Urothelium cell line (cell line): ENCODE results near the gene PCAT6.
"Not testable (repeated sequence)": the region's sequence is repeated elsewhere in the genome, so short reads cannot be mapped to it uniquely, and the experiment has no call there.

ENCODE experiments used
- DNase-seq: peaks from one replicate; pipeline ENCODE4 v3.0.0; 2011; ENCODE audit warnings: low spot score, mixed read lengths
- FAIRE-seq: peaks from 2 replicates; lab custom pipeline; 2011; peaks lifted over from hg19 to GRCh38; lab: Jason Lieb, UNC

The PCAT6 gene

DNA sequence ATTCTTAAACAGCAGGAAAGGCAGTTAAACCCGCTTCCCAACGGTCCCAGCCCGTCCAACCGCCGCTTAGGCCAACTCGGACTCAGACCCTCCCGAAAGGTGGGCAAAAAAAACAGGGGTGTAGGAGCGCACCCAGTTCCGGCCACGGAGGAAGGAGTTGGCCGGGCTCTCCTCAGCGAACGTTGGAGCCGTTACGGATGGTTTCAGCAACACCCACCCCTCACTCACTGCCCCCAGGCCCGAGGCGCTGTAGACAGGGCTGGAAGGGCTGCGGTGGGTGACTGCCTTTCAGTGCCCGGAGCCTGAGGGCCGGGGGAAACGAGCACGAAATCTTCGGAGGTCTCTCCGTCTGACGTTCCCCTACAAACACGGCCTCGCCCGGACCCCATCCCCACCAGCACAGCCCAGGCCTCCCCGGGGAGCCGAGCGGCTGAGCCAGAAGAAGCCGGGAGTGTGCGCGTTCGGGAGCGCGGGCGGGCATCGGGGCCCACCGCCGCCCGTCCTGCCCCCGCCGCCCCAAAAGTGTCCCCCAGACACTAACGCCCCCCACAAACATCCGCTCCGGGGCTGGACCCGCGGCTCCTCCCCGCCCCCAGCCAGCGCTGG is 3.8 kb upstream of the PCAT6 start:
- FAIRE-seq: no peak
- peak; percentile 30 for DNase-seq

DNA sequence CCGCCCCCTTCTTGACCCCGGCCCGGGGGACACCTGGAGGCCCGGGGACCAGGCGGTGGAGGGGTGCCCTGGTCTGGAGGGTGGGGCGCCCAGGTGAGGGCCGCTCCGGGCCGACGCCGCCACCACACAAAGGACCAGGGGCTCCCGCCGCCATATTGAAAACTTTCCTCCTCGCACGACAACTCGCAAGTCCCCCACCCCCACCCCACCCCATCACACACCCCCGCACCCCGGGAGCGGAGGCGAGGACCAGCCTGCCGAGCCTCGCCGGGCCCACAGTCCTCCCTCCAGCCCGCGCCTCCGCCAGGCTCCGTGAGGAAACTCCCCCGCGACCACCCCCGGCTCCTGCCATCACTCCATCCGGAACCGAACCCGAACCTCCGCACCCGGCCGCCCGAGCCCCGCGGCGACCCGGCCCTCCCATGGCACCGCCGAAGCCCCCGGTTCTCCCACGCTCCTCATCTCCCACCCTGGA is 3.3 kb upstream of the PCAT6 start:
- FAIRE-seq (no peak), DNase-seq (peak; percentile 53)

DNA sequence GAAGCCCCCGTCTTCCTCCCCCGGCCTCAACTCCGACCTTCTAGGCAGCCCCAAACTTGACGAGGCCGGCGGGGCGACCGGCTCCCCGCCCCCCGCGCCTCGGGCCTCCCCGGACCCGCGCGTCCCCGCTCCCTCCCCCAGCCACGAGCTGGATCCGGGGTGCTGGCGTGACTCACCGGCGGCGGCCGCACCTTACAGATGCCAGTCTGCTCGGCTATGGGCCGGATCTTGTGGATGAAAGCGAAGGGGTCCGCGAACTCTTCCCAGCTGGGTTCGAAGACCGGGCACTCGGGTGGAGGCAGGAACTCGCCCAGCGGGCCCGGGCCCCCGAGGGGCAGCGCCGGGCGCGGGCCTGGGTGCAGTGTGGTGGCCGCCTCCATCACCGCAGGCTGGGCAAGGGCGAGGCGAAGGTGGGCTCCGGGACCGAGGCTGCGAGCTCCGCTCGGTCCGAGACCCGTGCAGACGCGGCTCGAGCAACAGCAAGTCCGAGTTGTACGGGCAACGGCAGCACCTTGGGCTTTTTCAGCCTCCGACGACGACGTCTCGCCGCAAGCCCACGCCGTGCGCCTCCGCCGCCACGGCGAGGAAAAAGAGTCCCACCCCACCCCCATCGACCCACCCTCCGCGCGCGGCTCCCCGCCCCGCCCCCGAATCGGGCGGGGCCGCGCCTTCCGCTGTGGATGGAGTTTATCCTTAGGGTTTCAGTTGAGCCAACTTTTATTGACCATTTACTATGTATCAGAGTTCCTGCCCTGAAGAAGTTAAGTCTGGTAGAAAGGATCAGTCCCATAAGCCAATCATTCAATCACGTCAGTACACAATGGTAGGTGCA is 2.6 kb upstream of the PCAT6 start, which contains the start of gene KDM5B:
Gene KDM5B (minus strand): TSS at position 496 of the 832 bp plus-strand sequence. CDS start 116 bp downstream, at position 380.
- FAIRE-seq: no peak
- DNase-seq: peak; percentile 64

DNA sequence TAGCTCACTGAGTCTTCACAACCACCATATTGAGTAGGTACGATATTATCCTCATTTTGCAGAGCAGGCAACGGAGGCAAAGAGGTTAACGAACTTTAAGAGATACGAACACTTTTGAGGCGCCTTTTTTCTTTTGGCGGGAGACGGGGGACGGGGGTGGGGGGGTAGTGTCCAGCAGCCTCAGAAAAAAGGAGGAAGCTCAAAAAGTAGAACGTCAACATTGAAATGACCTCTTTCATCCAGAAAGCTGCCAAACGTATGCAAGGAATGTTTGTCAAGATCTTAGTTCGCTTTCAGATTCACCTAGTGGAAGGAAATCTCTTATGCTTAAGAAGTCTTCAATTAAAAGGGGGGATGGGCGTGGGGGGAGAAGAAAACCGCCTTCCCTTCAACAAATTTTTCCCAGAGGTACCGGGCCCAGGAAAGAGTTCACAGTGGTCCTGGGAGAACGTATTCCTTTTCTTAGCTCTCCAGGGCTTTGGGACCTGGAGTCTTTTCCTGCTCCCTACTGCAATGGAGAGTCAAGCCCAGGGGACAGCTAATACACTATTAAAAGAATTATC is 1.1 kb upstream of the PCAT6 start:
- FAIRE-seq (no peak), DNase-seq (no peak)

DNA sequence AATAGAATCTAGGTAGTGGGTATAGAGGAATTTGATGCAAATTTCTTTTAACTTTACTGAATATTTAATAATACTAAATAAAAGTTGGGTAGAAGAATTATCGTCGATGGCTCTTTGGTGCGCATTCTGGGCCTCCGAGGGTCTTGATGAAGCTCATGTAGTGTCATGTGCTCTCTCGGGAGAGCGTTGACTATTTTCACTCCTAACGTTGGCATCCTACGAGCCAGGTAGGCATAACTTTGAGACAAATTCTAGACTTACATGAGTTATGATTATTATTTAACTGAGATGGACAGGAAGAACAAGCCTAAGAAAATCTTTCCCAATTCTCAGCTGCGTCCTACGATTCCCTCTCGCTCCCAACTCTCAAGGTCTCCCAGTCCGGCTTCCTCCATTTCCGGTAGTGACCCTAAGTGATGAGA is 550 bp upstream of the PCAT6 start:
- DNase-seq (no peak), FAIRE-seq (no peak)

DNA sequence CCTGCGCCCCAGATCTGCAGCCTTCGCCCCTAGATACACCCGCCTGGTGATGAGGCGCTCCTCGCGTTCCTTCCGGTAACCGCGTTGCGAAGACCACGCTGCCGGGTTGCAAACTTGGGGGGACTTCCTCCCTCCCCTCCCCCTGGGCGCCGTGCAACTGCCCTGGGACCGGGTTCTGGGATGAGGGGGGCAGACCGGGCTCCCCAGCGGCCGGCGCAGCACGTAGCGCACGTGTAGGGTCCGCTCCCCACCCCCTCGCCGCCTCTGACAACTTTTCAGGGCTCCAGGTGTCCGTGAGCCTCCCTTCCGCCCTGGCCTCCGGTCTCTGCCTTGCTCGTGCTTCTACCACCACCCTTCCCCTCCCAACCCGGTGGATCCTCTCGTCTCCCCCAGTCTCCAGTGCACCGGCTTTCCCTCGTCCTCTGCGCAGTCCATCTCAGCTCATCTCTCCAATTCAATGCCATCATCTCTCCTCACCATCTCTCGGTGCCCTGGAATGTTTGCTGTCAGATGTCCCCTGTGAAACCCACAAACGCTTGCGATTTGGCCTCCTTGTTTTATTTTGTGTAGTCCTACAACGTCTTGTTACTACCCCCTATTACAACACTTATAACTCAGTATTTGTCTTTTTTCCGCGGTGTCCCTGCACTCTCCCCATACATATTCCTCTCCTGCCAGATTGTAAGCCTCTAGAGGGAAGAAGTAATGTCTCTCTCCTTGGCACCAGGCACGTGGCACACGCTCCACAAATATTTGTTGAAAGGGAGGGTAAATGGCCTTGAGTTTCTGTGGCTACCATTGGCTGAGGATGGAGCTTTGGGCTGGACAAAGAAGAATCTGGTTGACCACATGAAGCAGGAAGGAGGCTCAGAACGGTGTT is 782 bp downstream of the PCAT6 start:
- no peak for FAIRE-seq

DNA sequence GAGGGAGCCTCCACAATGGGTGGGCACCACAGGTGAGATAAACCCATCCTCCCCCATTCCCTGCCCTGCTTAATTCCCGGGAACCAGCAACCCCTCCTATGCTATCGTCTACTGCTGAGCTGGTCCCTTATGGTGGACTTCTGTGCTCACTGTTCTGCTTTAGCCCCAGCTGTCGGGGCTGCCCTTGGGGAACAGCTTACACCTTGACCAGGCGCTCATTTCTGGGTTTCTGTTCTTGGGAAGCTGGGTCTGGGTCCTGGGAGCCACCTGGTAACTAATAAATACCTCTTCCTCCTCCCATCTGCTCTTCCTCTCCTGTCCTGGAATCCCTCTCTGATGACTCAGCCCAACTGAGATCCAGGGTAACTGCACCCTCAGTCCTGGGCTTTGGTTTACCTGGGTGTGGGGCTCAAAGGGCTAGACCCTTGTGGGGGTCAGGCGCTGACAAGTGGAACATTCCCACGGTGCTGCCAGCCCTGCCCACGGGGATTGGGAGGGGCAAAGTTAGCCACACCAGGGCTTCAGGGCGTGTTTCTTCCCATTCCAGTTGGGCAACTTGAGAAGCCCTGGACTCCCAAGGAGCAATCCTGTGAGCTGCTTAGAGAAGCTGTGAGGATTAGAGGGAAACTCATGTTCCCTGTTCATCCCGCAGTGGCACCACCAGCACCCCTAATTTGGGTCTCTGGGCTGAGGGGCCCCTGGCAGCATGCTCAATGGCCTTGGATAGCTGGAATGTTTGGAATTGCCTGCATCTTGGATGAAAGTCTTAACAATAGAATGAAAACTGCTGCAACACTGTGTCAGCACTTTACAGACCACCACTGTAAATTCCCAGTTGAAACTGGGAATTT is 1.6 kb downstream of the PCAT6 start:
- FAIRE-seq (no peak), DNase-seq (no peak)

More for the DNA sequence above, 782 bp downstream of the PCAT6 start:
- peak; percentile 24 for DNase-seq

DNA sequence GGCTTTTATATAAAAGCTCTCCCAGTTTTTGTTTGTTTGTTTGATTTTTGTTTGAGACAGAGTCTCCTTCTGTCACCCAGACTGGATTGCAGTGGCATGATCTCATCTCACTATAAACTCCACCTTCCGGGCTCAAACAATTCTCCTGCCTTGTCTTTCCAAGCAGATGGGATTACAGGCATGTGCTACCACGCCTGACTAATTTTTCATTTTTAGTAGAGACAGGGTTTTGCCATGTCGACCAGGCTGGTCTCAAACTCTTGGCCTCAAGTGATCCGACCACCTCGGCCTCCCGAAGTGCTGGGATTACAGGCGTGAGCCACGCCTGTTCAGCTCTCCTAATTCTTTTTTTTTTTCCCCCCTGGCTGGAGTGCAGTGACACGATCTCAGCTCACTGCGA is 4.4 kb downstream of the PCAT6 start:
- no peak for DNase-seq
- no peak for FAIRE-seq

DNA sequence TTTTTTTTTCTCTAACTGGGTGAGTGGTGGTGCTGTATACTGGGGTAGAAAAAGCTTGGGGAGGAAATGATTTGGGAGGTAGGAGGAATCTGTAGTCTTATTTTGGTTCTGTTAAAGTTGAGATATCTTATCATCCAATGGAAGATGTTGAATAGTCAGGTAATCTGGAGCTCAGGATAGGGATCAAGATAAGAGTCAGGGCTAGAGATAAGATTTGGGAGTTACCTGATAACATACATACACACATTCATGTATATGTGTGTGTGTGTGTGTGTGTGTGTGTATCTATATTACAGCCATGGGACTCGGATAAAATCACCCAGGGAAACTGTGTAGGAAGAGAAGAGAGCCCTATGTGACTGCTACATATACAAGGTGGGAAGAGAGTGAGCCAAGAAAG is 8.1 kb downstream of the PCAT6 start:
- FAIRE-seq: no peak

DNA sequence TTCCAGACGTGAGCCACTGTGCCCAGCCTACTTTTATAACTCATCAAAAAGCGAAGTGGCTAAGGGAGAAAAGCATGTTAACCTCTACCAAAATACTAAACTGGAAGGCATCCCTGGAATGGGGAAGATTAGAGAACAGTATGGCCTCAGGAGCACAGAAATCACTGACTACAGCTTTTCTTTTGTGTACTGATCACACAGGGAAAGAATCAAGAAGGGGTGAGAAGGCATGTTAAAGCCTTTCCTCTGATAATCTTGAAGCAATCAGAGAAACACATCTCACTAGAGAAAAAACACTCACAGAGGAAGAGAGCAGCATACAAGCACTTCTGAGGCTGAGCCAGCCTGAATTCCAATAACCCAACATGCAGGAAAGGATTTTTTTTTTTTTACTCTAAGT is 10.7 kb downstream of the PCAT6 start:
- FAIRE-seq (no peak), DNase-seq (no peak)

More for the DNA sequence above, 8.1 kb downstream of the PCAT6 start:
- no peak for DNase-seq

DNA sequence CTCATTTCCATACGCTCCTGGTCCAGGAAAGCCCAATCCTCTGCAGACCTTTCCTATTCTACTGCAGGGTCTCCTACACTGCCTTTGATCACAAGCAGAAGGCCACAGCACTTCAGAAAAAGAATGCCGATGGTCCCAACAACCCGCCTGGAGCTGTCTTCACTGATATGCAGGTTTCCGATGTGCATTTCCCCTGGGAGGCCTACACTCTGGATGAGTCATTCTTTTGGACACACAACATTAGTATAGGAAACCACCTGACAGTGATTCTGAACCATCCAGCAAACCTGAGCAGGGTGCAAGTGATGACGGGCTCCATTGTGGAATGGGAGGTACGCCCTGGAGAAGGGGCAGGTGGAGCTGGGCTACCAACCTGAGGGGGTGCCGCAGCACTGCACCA is 15.0 kb downstream of the PCAT6 start:
- no peak for DNase-seq
- no peak for FAIRE-seq

DNA sequence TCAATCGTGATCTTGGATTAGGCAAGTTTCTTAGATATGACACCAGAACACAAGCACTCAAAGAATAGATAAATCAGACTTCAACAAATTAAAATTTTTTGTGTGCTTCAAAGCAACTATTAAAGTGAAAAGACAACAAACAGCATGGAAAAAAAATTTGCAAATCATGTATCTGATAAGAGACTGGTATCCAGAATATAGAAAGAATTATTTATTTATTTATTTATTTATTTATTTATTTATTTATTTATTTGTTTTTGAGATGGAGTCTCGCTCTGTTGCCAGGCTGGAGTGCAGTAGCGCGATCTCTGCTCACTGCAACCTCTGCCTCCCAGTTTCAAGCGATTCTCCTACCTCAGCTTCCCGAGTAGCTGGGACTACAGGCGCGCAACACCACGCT is 18.5 kb downstream of the PCAT6 start:
- not testable (repeated sequence) for FAIRE-seq, DNase-seq

DNA sequence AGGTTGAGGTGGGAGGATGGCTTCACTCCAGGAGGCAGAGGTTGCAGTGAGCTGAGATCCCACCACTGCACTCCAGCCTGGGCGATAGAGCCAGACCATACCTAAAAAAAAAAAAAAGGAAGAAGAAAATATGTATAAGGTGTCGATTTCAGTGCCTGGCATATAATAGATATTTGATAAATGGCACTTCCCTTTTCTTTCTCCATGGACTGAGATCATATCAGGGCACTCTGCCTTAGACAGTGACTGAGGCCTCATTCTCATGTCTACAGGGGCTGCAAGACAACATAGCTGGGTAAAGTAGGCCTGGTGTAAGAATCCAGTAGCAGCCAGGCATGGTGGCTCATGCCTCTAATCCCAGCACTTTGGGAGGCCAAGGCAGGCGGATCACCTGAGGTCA is 21.2 kb downstream of the PCAT6 start:
- DNase-seq (no peak), FAIRE-seq (no peak)

DNA sequence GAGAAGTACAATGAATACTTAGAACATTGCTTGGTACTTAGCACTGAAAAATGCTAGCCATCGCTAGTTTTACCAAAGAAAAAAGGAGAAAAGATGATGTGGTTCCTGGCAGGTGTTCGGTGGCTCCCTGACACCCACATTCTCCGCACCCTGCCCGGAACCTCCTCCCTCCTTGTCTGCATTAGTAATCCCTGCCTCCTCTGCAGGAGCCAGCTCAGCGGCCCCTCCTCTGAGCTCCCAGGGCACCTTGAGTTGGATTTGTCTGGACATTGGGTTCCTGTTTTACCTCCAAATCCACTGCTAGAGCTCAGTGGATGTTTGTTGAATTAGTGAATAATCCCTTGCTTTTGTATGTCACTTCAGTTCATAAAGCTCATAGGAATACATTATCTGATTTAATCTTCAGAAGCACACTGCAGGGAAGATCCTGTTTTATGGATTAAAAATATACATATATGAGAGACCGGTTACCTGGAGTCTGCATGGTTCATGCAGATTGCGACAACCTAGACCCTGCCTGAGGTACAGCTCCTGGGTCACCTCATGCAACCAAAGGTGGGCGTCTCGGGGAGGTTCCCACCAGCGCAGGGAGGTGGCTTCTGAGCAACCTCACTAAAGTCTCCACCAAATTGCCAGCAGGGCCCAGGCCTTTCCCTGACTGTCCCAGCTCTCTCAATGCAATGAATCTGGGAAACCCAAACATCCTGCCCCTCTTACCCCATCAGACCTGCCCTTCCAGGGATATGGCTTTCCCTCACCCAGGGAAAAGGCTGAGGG is 24.2 kb downstream of the PCAT6 start:
- DNase-seq (no peak), FAIRE-seq (no peak)

DNA sequence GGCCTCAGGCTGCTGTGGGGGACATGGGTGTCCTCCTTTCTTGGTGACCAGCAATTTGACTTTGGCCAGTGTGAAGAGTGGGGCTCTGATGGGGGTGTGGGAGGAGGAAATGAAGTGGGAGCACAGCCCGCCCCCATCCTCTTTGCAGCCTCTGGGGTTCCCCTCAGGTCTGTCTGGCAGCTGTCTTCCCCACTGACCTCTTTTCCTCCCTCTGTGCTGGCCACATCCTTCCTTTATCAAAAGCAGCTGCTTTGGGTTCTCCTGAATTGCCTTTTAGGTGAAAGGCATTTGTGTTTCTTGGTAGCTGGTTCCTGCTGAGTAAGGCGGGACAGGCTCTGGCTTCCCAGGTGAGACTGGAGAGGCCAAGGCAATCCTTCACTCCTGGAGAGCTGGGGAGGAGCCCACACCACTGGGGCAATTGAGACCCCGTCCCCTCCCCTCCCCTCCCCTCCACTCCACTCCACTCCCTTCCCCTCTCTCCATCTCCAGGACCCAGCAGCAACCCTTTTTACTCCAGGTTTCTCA is 24.9 kb downstream of the PCAT6 start:
- no peak for DNase-seq
- FAIRE-seq: no peak

DNA sequence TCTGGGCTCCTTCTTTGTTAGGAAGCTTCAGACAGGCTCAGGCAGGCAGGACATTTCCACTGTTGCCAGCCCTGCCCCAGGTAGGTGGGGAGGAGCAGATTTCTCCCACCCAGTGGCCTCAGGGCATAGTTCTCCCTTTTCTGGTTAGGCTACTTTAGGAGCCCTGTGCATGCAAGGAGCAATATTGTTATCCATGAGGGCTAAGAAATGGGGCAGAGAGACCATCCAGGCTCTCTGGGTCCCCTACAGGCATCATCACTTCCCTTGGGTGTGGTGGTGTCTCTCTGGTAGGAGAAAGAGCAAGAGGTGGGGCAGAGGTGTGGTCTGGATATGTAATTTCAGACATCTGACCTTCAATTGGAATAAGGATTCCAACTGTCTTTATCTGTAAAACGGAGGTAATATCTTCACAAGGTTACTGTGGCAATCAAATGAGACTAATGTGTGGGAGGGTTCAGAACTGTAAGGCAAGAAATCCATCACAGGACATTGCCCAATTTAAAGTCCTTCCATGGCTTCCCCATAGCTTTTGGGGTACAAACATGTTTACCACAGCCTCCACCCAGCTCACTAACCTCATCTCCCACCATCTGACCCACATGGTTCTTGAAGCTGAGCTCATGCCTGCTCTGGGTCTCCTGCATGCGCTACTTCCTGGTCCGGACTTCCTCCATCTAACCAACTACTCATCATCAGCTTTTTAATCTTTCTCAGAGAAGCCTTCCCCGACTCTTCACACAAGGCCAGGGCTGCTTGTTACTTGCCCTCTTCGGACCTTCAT is 26.1 kb downstream of the PCAT6 start:
- DNase-seq (no peak), FAIRE-seq (no peak)

DNA sequence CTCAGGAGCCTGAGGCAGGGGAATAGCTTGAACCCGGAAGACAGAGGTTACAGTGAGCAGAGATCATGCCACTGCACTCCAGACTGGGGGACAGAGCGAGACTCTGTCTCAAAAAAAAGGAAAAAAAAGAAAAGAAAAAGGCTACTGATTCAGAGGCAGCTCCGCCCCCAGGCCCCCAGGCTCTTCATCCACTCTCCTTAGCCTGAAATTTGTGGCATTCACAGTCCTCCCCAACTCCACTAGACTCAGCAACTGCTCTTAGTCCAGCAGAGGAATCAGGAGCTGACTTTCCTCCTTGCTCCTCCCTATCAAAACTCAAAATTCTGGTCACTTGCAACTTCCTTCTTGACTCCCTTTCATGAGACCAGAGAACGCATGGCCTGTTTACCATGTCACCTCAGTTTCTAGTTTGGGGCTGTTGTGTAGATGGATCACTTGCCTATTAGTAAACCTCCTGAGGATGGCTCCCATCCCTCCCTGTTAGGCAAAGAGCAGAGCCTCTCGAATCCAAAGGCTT is 27.1 kb downstream of the PCAT6 start:
- no peak for FAIRE-seq
- no peak for DNase-seq

DNA sequence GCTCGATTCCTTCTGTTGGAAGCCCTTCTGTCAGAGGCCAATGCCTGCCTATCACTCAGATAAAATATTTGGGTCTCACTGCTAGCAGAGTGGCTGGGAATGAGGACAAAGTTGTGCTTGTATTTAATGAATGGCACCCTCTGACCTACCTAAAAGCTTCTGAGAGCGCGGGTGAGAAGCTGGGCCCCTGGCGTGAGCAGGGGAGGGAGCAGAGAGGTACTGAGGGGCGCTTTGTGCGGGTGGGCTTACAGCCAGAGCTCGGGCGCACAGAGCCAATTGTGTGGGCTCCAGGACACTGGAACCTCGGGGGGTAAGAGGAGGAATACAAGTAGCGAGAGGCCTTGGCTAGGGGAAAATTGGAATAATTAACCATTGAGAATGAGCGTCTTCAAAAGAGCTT is 32.3 kb downstream of the PCAT6 start:
- FAIRE-seq (no peak), DNase-seq (no peak)
